Naive thymus-derived CD4-positive, alpha-beta T cell (primary cell): ENCODE measurements around the gene HOXB8. TPM values are rescaled to one million over a fixed set of nuclear protein-coding genes. Genes with fewer than 3 reads are reported as not detected.
A peak's percentile ranks its signal among the peaks of the same experiment; 100 is the strongest.

Source experiments
- ATAC-seq: fragments of 150-1000 bp; cut with Tn5 transposase; 2 replicates; pipeline ENCODE4 v1.10.0; 2021; ENCODE audit warnings: mild to moderate bottlenecking, moderate library complexity
- CTCF ChIA-PET: fragments of 350-600 bp; sonication (Branson Sonifier 250); formaldehyde crosslinking; loops from one replicate; lab custom pipeline; 2021; ENCODE audit warnings: antibody characterized with exemption; lab: Charles Lee
- POLR2A ChIA-PET: fragments of 350-600 bp; sonication (Branson Sonifier 250); formaldehyde crosslinking; loops from one replicate; lab custom pipeline; 2021; ENCODE audit warnings: antibody characterized with exemption, inconsistent platforms; lab: Charles Lee
- DNase-seq, 9 donors: peaks; one replicate each; pipeline versions ENCODE4 v3.0.0 to v3.0.0-alpha.2; 2020 to 2022; ENCODE audit warnings: mixed read lengths in 1 of 9
- H3K27ac ChIP-seq: one replicate; pipeline ENCODE4 v1.7.0; 2013; ENCODE audit warnings: mild to moderate bottlenecking, low read depth, low read length, moderate library complexity
- H3K27me3 ChIP-seq, 2 donors: one replicate each; pipeline ENCODE4 v1.7.0; 2013; ENCODE audit warnings: low read length in 2 of 2, mild to moderate bottlenecking in 2 of 2, moderate library complexity in 2 of 2; ENCODE audit not compliant: control insufficient read depth in 2 of 2, insufficient read depth in 2 of 2
- H3K36me3 ChIP-seq, 3 experiments: 1 replicate in 2 of 3; 2 replicates in 1 of 3; pipeline ENCODE4 v1.7.0; 2013; ENCODE audit warnings: low read length in 3 of 3, mild to moderate bottlenecking in 3 of 3, moderate library complexity in 1 of 3; ENCODE audit not compliant: insufficient read depth in 3 of 3, control insufficient read depth in 2 of 3
- H3K4me1 ChIP-seq, 2 donors: one replicate each; pipeline ENCODE4 v1.7.0; 2013; ENCODE audit warnings: low read length in 2 of 2, mild to moderate bottlenecking in 2 of 2, moderate library complexity in 1 of 2; ENCODE audit not compliant: control insufficient read depth in 2 of 2, insufficient read depth in 2 of 2
- H3K4me3 ChIP-seq: 2 replicates; pipeline ENCODE4 v1.7.0; 2013; ENCODE audit warnings: mild to moderate bottlenecking, low read length
- H3K9me3 ChIP-seq, 3 experiments: 1 replicate in 2 of 3; 2 replicates in 1 of 3; pipeline ENCODE4 v1.7.0; 2013; ENCODE audit warnings: low read length in 3 of 3; ENCODE audit not compliant: control insufficient read depth in 2 of 3
- H3K27ac Mint-ChIP-seq, 9 donors: one replicate each; pipeline ENCODE4 v1.8.0; 2020 to 2022; ENCODE audit warnings: mixed read lengths in 9 of 9, mild to moderate bottlenecking in 8 of 9, moderate library complexity in 5 of 9, inconsistent platforms in 2 of 9
- H3K27me3 Mint-ChIP-seq, 5 donors: one replicate each; pipeline ENCODE4 v1.8.0; 2021 to 2022; ENCODE audit warnings: mixed read lengths in 5 of 5, mild to moderate bottlenecking in 1 of 5
- H3K36me3 Mint-ChIP-seq, 5 donors: one replicate each; pipeline ENCODE4 v1.8.0; 2020 to 2022; ENCODE audit warnings: mixed read lengths in 5 of 5, mild to moderate bottlenecking in 3 of 5, inconsistent platforms in 1 of 5
- H3K4me1 Mint-ChIP-seq, 7 donors: one replicate each; pipeline ENCODE4 v1.8.0; 2020 to 2022; ENCODE audit warnings: mixed read lengths in 7 of 7, mild to moderate bottlenecking in 3 of 7, inconsistent platforms in 1 of 7
- H3K4me3 Mint-ChIP-seq, 10 donors: one replicate each; pipeline ENCODE4 v1.8.0; 2020 to 2022; ENCODE audit warnings: mild to moderate bottlenecking in 10 of 10, mixed read lengths in 10 of 10, moderate library complexity in 6 of 10, inconsistent platforms in 2 of 10
- H3K9me3 Mint-ChIP-seq, 11 donors: one replicate each; pipeline ENCODE4 v1.8.0; 2020 to 2022; ENCODE audit warnings: mixed read lengths in 11 of 11, mild to moderate bottlenecking in 4 of 11, inconsistent platforms in 1 of 11, moderate library complexity in 1 of 11
- intact Hi-C, 2 donors: fragments of 100-400 bp; cut with micrococcal nuclease; formaldehyde crosslinking; loops; one replicate each; pipeline ENCODE4 v1.15.1; 2023
- polyA plus RNA-seq, 2 donors: library from polyadenylated mRNA; unstranded; fragments of 300-500 nt; fragmentation: Illumina TruSeq; gene quantifications; one replicate each; pipeline ENCODE4 v1.2.3, GENCODE V29; 2021
- total RNA-seq, 6 experiments: library from RNA in 5 of 6; stranded (reverse) in 5 of 6; gene quantifications; 1 replicate in 5 of 6; 2 replicates in 1 of 6; pipeline ENCODE4 v1.2.3 and lab custom pipeline; 2021 to 2026

Gene HOXB8
- total and polyA plus RNA-seq, 7 experiments from 2014 or later = not detected

GRCh38 chr17:48616717-48617470, 1.8 kb upstream of the HOXB8 start:
- H3K4me1 ChIP-seq = peaks cover 27 to 36% of the 10 kb centered on the region in 2 donors
- Mint-ChIP-seq H3K9me3 (peaks cover 0 to 3% (median 0%) of the 10 kb centered on the region in 11 donors), H3K4me3 (peak overlapping the region in 7 of 10 donors; percentile 1 to 40 (median 22)), H3K27me3 (peaks cover 86 to 93% (median 90%) of the 10 kb centered on the region in 5 donors), H3K4me1 (peaks cover 36 to 62% (median 48%) of the 10 kb centered on the region in 7 donors), H3K36me3 (peaks cover 0 to 3% (median 0%) of the 10 kb centered on the region in 5 donors), H3K27ac (peak overlapping the region in 5 of 9 donors; percentile 15 to 77 (median 50))
- intact Hi-C loops = loop anchor here (5.0 to 10.0 kb wide), 4 partner anchors 535 to 1348 kb away; partner anchors contain the start of genes DLX4 (in 1 of the 2), PNPO (in 1 of the 2) and SCRN2 (in 1 of the 2)
- H3K27ac ChIP-seq = no peak overlapping the region
- no peak for ATAC-seq
- ChIA-PET POLR2A (interaction anchor here (1.0 kb wide), 1 partner anchor 10 kb away, joined by 3 read pairs; no protein-coding TSS in a partner anchor), CTCF (interaction anchor here (0.8 to 2.6 kb wide), 7 partner anchors 16 to 591 kb away, joined by 3 to 6 read pairs (median 4); no protein-coding TSS in a partner anchor)
- no peak for DNase-seq
- peaks cover 35 to 61% of the 10 kb centered on the region in 2 donors for H3K27me3 ChIP-seq
- H3K36me3 ChIP-seq = no peaks in the 10 kb centered on the region
- no peak overlapping the region for H3K4me3 ChIP-seq
- H3K9me3 ChIP-seq = no peaks in the 10 kb centered on the region

GRCh38 chr17:48615963-48616716, 1.0 kb upstream of the HOXB8 start:
- Mint-ChIP-seq H3K27ac (peak overlapping the region in 2 of 9 donors; percentile 50 to 72), H3K4me3 (peak overlapping the region in 3 of 10 donors; percentile 1 to 51 (median 37))
- POLR2A ChIA-PET = interaction anchor here (0.9 kb wide), 1 partner anchor 9 kb away, joined by 3 read pairs; no protein-coding TSS in a partner anchor

GRCh38 chr17:48613862-48614694, 1.0 kb downstream of the HOXB8 start:
- peaks cover 34 to 53% of the 10 kb centered on the region in 2 donors for H3K4me1 ChIP-seq
- POLR2A ChIA-PET = interaction anchor here (0.8 to 1.0 kb wide), 3 partner anchors 10 to 160 kb away, joined by 3 to 5 read pairs (median 4); no protein-coding TSS in a partner anchor
- DNase-seq = peak in 2 of 9 donors; percentile 27 to 31
- Mint-ChIP-seq H3K4me1 (peaks cover 48 to 70% (median 61%) of the 10 kb centered on the region in 7 donors), H3K36me3 (peaks cover 0 to 1% (median 0%) of the 10 kb centered on the region in 5 donors), H3K9me3 (peaks cover 0 to 4% (median 0%) of the 10 kb centered on the region in 11 donors), H3K27ac (peak overlapping the region in 1 of 9 donors; percentile 77), H3K27me3 (peaks cover 75 to 89% (median 82%) of the 10 kb centered on the region in 5 donors), H3K4me3 (peak overlapping the region; percentile 58 to 95 (median 76))
- peaks cover 35 to 68% of the 10 kb centered on the region in 2 donors for H3K27me3 ChIP-seq
- CTCF ChIA-PET = interaction anchor here (0.9 to 1.6 kb wide), 2 partner anchors 18 to 355 kb away, joined by 3 to 4 read pairs; no protein-coding TSS in a partner anchor
- no peak for ATAC-seq
- no peak overlapping the region for H3K27ac ChIP-seq
- no peaks in the 10 kb centered on the region for H3K36me3 ChIP-seq
- intact Hi-C loops = loop anchor here (2.0 to 10.0 kb wide), 6 partner anchors 113 to 1351 kb away; partner anchors contain the start of genes DLX4 (in 1 of the 2), HOXB13 (in 1 of the 2), IGF2BP1 (in 1 of the 2) and PNPO (in 1 of the 2)
- H3K4me3 ChIP-seq = no peak overlapping the region
- H3K9me3 ChIP-seq = no peaks in the 10 kb centered on the region

More at GRCh38 chr17:48615963-48616716, 1.0 kb upstream of the HOXB8 start:
- intact Hi-C loops = loop anchor here (5.0 to 10.0 kb wide), 4 partner anchors 534 to 1349 kb away; partner anchors contain the start of genes DLX4 (in 1 of the 2), PNPO (in 1 of the 2) and SCRN2 (in 1 of the 2)
- Mint-ChIP-seq H3K27me3 (peaks cover 84 to 93% (median 90%) of the 10 kb centered on the region in 5 donors), H3K4me1 (peaks cover 42 to 69% (median 55%) of the 10 kb centered on the region in 7 donors), H3K36me3 (peaks cover 0 to 3% (median 0%) of the 10 kb centered on the region in 5 donors), H3K9me3 (peaks cover 0 to 4% (median 0%) of the 10 kb centered on the region in 11 donors)
- peaks cover 32 to 42% of the 10 kb centered on the region in 2 donors for H3K4me1 ChIP-seq
- DNase-seq (no peak), ATAC-seq (no peak)
- H3K27ac ChIP-seq = no peak overlapping the region
- H3K4me3 ChIP-seq = no peak overlapping the region
- H3K36me3 ChIP-seq = no peaks in the 10 kb centered on the region
- H3K9me3 ChIP-seq = no peaks in the 10 kb centered on the region
- H3K27me3 ChIP-seq = peaks cover 35 to 64% of the 10 kb centered on the region in 2 donors
- CTCF ChIA-PET = interaction anchor here (0.7 to 1.9 kb wide), 4 partner anchors 15 to 591 kb away, joined by 3 to 6 read pairs (median 5); partner anchors contain the start of gene HOXB5

GRCh38 chr17:48612854-48613691, 2.0 kb downstream of the HOXB8 start:
- peaks cover 73 to 87% (median 80%) of the 10 kb centered on the region in 5 donors for H3K27me3 Mint-ChIP-seq
- H3K36me3 Mint-ChIP-seq = peaks cover 0 to 1% (median 0%) of the 10 kb centered on the region in 5 donors
- Histone ChIP-seq H3K9me3 (no peaks in the 10 kb centered on the region), H3K4me1 (peaks cover 30 to 45% of the 10 kb centered on the region in 2 donors), H3K4me3 (peak overlapping the region; percentile 32), H3K27ac (no peak overlapping the region), H3K36me3 (no peaks in the 10 kb centered on the region), H3K27me3 (peaks cover 34 to 61% of the 10 kb centered on the region in 2 donors)
- H3K4me3 Mint-ChIP-seq = peak overlapping the region; percentile 73 to 95 (median 86)
- intact Hi-C loops = loop anchor here (2.0 to 10.0 kb wide), 6 partner anchors 114 to 1352 kb away; partner anchors contain the start of genes DLX4 (in 1 of the 2), HOXB13 (in 1 of the 2), IGF2BP1 (in 1 of the 2) and PNPO (in 1 of the 2)
- ChIA-PET CTCF (interaction anchor here (0.7 to 1.2 kb wide), 5 partner anchors 9 to 375 kb away, joined by 3 to 5 read pairs (median 3); partner anchors contain the start of gene HOXB5), POLR2A (interaction anchor here (1.0 kb wide), 1 partner anchor 20 kb away, joined by 3 read pairs; the partner anchor contains the start of gene HOXB5)
- H3K4me1 Mint-ChIP-seq = peaks cover 39 to 60% (median 52%) of the 10 kb centered on the region in 7 donors
- DNase-seq (peak in 4 of 9 donors; percentile 39 to 57 (median 42)), ATAC-seq (peak; percentile 80)
- peaks cover 0 to 1% (median 0%) of the 10 kb centered on the region in 11 donors for H3K9me3 Mint-ChIP-seq
- peak overlapping the region in 1 of 9 donors; percentile 82 for H3K27ac Mint-ChIP-seq
